GM19397 (cell line): ENCODE data around the gene TBC1D1.

Experiments used
- ATAC-seq: cut with Tn5 transposase; IDR thresholded peaks from one replicate; pipeline ENCODE4 v1.9.1; 2021; ENCODE audit warnings: mild to moderate bottlenecking, moderate library complexity; ENCODE audit not compliant: unreplicated experiment

TBC1D1 gene

DNA sequence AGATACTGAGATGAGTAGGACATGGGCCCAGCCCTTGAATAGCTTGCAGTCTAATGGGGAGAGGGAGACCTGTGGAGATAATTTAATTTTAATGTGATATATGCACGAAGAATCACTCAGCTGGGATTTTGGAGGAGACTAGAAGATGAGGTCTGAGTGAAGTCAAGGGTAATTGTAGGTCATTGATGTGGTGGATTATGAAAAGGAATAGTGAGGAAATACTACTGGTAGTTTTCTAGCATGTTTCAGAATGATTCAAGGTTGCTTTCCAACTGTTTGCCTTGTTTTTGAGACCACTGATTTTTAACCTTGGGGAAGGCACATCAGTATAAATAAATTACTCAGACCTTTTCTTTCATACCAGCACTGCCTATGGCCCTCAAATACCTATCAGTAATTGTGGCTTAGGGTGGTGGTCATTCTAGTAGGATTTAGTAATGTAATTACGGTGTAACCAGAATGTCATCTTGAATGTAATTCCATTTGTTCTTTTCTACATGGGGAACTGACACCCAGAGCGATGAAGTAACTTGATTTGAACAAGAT is 94.9 kb downstream of the TBC1D1 start:
- ATAC-seq = no peak

DNA sequence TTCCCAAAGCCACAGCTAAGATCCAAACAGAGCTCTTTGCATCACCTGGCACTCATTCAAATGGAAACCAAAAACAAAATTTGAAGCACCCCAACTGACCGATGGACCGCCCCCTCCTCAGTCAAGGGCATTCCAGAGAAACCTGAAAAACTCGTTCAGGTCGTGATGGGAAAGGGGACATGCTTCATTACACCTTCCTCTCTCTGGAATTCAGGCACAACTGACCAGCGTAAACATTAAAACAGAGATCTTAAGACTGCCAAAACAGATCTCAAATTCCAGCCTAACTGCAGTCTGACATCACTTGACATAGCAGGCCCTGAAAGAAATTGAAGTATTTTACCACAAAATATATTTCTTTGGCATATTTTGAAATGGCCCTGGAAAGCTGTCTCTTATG is 97.8 kb downstream of the TBC1D1 start:
- ATAC-seq = no peak

DNA sequence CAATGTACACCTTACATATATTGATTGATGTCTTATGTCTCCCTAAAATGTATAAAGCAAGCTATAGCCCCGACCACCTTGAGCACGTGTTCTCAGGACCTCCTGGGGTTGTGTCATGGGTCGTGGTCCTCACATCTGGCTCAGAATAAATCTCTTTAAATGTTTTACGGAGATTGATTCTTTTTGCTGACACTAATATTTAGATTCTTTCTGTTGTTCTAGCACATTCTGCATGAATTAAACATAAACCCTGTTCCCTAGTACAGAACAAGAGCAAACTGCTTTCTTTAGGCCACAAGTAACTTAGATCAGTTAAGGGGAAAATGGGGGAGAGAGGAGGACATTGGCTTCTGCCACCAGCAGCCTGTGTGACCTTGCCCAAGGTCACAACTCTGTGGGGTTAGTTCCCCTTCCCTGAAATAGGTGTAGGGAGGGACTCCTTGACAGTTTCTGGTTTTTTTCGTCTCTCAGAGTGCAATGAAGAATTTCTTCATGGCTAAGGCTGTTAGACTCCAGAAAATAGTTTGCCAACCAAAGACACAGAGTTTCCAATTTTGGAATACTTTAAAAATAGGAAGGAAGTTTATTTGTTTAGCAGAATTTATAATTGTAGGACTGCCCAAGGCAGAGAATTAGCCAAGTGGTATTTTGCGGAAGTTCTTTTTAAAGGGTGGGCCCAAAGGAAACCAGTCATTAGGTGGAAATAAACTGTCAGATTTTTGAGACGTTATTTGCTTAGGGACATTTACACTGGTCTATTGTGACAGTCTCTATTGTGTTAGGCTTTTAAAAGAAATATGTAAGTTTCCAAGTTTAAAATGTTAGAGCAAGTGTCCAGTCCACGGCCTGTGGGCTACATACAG is 98.7 kb downstream of the TBC1D1 start:
- no peak for ATAC-seq

DNA sequence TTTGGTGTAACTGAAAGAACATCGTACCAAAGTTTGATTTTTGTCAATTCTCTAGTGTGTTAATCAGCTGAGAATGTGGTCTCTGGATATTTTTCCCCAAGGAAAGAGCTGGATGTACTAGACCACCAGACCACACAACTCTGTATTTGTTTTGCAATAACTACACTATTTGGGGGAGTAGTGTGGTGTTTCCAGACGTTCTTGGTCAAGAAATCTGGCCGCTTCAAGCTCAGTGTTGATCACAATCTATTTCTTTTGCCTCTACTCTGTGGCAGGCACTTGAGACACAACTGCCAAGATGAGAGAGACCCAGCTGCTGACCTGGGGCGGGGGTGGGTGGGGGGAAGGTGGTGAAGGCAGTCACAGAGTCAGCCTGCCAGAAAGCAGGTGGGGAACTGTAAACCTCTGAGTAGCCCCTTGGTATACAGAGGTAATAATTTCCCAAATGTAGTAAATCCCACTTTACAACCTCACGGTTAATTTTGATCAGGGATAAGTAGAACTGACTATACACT is 99.9 kb downstream of the TBC1D1 start:
- ATAC-seq = no peak

DNA sequence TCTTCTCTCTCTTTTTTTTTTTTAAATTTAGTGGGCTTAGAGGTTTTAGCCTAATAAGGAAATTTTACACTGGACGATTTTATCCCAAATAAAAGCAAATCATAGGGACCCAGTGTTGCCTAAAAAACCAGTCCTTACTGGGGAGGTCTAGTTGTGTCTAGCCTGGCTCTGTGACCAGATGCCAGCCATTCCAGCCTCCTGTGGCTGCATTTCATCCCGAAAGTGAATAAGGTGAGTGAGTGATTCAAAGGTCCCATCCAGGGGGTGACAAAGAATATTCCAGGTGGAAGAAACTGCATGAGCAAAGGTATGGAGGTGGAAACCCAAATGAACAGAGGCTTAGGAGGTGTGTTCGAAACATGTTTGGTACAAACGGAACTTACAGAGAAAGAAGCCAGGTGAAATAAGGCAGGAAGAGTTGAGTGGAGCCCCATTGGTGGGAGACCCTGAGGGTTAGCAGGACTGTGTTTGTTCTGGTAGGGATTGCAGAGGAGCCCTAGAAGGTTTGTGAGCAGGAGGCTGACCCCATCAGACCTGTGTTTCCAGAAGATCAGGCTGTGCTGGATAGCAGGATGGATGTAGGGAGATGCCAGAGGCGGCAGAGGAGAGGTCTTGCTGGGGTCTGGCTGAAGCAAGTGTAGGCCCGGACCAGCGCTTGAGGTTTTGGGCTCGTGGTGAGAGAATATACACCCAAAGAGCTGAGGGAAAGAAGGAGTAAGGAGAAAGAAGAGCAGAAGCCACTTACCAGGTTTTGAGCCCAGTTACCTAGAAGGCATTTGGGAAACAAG is 100.9 kb downstream of the TBC1D1 start:
- ATAC-seq = no peak

DNA sequence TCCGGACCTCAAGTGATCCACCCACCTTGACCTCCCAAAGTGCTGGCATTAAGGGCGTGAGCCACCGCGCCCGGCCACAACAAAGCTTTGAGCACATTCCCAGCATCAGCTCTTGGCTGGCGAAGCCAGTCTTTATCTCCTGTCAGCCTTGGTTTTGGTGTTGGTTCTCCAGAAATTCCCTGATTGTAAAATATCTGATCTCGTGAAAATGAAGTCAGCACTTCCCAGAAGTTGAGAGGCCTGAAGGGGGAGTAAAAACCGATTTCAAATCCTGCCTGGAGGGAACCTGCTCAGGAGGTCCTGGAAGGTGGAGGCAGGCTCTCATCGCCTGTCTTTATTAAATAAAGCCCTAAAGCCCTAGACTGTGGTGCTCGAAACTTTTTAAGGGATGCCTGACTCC is 102.9 kb downstream of the TBC1D1 start:
- ATAC-seq = no peak

DNA sequence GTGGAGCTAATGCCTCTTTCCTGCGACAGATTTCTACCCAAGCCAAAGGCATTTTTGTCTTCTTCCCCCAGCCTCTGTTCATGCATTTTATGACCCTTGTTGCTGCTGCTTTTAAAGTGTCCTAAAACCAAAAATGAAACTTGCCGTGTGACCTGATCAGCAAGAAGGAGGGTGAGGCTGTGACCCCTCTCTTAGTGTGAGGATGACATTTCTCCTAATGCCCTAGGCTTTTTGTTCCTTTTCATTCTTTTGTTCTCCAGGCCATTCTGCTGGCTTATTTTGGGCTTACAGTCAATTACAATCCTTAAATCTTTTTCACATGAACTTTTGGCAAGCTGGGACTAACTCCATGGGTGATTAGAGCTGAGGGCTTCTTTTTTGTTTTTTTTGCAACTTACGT is 103.7 kb downstream of the TBC1D1 start:
- ATAC-seq = no peak

DNA sequence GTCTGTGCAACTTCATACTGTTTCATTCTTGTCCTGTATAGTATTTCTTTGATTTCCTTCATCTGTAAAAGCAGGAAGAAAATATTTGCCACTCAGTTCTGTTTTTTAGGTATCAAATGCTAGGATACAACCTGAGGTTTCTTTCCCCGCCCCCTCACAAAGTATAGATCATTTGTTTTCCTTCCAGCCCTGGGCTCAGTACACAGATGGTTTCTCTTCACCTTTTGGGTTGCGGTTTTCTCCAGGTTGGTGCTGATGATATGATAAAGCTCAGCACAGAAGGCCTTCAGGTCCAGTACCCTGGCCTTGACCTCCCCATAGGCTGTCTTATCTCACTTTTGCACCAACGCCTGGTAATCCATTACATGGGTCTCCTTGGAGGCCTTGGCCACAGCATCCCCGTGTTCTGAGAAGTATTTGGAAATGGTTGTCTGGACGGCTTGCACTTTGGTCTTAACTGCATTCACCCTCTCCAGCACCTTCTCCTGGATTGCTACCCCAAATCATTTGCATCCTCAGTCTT is 104.5 kb downstream of the TBC1D1 start:
- ATAC-seq = no peak

DNA sequence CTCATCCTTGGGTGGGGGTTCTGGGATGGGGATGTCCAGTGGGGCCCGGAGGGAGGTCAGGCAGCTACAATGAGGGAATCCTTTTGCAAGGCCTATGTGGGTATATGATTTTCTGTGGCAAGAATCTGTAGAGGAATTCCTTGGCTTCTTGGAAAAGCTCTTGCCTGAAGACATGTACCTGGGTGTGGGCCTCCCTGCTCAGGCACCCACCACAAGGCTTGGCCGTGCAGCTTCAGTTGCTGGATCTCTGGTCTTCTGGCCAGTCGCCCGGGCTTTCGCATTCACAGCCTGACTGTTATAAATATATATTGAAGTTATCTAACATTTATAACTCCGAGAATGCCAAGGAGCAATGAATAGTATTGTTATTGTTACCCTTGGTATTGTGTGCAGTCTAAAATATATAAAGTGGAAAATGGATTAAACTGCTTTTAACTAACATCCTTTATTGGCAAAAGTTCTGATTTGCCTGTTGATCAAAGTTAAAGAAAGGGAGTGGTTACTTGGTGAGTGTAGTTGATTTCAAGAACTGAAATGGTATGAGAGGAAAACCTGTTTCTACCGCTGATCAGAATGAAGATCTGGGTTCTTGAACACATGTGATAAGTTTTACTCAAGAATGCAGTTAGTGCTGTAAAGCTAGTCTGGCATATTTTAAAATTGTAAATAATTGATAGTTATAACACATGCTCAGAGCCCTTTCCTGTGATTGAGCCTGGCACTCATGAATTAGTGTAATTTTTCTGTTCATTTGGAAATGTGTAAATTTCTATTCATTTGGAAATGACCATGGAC is 105.3 kb downstream of the TBC1D1 start:
- no peak for ATAC-seq

DNA sequence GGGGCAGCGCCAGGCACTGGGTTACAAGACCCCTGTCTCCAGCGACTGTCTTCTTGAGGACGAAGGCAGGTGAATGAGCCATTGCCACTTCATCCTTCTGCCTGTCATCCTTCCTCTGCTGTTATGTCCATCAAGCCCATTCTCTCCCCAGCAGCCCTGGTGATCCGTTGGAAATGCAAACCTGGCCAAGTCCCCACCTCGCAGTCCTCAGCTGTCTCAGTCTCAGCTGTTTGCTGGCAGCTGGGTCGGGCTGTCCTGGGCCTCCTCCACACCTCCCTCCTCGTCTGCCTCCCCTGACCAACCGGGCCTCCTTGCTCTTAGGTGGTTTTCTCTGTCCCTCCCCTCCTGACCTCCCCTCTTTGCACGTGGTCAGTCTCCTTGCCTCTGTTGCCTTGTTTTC is 107.3 kb downstream of the TBC1D1 start:
- ATAC-seq = no peak

DNA sequence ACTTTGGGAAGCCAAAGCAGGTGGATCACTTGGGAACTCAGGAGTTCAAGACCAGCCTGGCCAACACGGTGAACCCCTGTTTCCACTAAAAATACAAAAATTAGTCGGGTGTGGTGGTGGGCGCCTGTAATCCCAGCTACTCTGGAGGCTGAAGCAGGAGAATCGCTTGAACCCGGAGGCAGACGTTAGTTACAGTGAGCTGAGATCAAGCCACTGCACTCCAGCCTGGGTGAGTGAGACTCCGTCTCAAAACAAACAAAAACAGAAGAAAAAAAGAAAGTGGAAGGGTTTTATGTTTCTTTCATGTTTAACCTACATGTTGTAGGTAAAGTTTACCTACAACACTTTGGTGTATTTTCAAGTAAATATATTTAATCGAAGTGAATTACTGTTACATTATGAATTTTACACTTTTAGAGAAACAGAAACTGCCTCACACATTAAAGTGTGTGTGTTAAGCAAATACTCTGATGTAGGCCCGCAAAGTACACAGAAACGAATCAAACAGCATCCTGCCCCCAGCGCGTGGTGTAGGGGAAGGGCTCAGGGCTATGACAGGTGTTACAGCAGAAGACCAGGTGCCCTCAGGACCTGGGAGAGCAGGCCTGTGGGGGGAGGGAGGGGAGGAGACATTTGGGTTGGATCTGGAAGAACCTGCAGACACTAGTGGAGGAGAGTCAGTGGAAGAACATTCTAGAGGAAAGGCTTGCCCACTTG is 108.3 kb downstream of the TBC1D1 start:
- ATAC-seq = no peak

DNA sequence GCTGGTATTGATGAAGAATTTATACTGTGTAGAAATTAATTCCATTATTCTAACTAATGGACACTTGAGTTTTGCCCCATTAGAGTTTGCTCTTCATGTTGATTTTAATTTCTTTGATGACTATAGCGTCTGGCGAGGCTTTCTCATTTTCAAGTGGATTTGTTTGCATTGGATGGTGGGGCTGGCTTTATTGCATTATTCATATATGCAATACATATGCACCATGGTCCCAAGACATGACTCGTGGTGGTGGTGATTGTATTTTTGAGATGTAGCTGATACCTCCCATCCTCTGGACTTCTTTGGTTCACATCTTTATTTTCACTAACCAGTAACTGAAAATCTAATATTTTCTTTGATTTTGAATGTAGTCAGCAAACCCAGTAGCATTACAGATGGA is 109.1 kb downstream of the TBC1D1 start:
- no peak for ATAC-seq

DNA sequence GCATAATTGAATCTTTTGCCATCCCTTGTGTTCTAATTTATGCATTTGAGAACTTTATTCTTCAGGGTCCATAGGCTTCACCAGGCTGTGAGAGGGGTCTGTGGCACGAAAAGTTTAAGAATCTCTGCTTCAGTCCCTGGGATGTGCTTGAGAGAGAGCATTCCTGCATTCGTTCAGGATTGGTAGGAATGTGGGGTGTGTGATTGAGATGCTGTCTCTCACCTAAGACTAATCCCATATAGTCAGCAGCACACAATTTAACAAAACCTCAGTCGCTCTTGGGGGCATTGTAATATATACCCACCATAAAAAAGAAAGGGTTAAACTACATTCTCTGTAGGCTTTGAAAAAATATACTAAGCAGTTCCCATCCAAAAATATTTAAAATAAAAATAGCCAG is 111.0 kb downstream of the TBC1D1 start:
- no peak for ATAC-seq

DNA sequence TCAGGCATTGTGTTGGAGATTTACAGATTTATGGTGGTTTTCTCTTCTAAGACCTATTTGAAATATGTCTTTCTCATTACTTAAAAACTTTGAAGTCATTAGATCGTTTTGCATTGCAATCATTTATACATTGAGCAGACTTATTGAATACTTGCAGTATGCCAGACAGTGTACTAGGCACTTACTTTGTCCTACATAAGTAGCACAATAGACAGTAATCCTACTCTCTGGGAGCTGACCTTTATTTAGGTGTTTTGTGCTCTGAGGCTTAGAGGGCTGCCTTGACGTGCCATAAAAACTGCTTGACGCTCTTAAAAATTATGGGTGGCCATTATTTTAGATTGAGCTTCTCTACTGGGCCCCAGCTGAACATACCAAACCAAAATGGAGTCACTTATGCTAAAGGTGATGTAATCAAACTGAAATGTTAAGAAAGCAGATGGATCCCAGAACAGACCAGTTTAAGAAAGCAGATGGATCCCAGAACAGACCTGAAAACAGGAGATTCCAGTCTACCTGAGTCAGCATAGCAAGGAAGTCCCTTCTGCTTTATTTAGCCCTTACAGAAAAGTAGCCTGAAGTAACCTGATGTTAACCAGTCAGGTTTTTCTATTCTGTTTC is 111.7 kb downstream of the TBC1D1 start:
- ATAC-seq = no peak

DNA sequence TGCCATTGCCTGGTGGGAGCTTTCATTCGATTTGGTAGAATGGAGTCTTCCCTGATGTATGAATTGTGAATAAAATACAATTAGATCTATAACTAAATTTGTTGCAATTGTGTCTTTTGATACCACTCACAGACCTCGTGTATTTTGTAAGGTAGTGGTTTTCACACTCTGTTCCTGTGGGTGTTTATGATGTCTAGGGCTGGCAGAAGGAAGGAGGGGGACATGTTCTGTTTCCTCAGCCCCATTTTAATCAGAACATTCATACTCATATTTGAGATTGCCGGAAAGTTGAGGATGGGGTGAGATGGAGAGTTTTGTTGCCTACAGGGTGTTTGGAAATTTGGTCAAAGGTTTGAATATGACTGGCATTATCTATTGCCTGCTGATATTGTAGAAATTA is 112.2 kb downstream of the TBC1D1 start:
- no peak for ATAC-seq

DNA sequence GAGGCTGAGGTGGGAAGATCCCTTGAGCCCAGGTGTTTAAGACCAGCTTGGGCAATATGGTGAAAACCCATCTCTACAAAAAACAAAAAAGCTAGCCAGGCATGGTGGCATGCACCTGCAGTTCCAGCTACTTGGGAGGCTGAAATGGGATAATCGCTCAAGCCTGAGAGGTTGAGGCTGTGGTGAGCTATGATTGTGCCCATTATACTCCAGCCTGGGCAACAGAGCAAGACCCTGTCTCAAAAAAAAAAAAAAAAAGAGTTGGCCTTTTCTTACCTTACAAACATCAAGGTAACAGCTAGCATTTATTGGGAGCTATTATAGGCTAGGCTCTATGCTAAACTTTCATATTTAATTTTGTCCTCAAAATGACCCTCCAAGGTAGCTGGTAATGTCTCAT is 112.7 kb downstream of the TBC1D1 start:
- ATAC-seq = no peak

DNA sequence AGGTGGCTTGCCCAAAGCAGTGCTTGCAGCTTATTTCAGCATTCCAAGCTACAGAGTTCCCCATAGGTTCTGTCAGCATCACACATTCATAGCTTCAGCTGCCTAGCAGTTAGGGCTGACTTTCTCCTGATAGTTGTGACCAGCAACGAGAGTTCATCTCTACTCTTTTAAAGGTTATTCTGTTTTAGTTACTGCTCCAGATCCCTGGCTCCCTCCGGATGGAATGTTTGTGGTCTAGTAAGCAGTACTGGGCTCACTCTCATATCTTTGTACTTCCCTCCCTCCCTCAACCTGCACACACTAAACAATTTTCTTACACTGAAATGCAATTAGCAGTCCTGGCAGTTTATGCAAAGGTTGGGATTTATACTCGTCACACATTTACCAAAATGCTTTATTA is 113.2 kb downstream of the TBC1D1 start:
- ATAC-seq = no peak

DNA sequence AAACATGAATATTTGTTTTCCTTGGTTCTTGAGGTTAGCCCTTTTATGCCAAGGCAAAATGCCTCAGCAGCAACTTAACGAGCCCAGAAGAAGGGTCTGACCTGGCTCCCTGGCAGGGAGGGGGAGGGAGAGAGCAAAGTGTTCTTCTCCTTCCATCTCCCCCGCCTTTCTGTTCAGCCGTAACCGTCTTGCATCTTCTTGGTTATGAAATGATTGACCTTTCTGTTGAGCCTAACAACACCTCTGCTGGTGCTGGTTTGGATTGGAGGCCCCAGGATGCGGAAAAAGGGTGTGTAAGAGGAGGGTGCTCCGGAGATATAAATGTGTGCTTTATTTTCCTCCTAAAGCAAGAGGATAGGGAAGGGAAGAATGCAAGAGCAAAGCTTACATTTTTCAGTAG is 114.0 kb downstream of the TBC1D1 start:
- ATAC-seq = no peak

DNA sequence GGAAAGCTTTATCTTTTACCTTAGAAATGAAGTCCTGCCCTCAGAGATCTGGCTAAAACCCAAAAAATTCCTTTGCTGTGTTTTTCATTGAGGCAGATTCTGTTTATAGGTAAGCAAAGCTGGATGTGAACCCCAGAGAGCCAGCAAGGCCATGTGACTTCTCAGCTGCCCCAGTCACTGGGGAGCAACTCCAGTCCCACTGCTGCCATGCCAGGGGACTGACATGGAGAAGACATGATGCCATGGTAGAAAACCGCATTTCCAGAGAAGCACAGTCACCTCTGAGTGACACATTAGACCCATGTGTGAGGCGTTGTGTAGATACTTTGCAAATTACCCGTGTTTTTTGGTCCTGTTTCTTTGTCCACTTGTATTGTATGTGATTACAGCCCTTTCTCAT is 114.8 kb downstream of the TBC1D1 start:
- no peak for ATAC-seq

DNA sequence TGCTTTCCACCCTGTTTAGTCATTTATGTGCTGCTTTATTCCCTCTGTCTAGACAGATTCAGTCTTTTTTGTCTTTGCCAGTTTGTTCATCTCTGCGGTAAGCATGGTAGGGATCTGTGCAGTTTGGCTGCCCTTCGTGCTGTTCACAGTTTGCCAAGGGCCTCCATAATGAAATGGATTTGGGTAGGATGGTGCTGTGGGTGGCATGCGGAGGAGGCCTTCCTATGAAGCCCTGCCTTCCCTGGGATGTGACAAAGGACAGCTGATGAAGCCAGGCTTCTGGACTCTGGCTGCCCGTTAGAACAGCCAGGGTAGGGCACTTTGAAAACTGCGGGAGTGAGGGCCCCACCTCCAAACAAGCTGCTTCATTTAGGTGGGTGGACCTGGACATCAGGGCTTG is 116.8 kb downstream of the TBC1D1 start:
- ATAC-seq = no peak
